Sigmoid colon (tissue), 4 donors: ENCODE results near the gene SLAMF7.

Experiments
- CTCF ChIP-seq, 4 experiments: fragments of 450-650 bp in 3 of 4; fragments of 200-600 bp in 1 of 4; IDR thresholded peaks; one replicate each; pipeline ENCODE4 v1.5.1; 2016 to 2019; ENCODE audit warnings: antibody characterized with exemption in 4 of 4, mild to moderate bottlenecking in 3 of 4, moderate library complexity in 2 of 4
- EP300 ChIP-seq, 4 donors: sonication (generic); formaldehyde crosslinking; IDR thresholded peaks; one replicate each; pipeline ENCODE4 v1.6.1; 2017; ENCODE audit warnings: antibody characterized with exemption in 4 of 4
- POLR2AphosphoS5 ChIP-seq, 4 donors: sonication (generic); formaldehyde crosslinking; IDR thresholded peaks; one replicate each; pipeline ENCODE4 v1.6.1; 2017; ENCODE audit warnings: antibody characterized with exemption in 4 of 4

- TF ChIP-seq CTCF (IDR thresholded peaks at IDR 0.05): no peak
- no peak for TF ChIP-seq EP300 (IDR thresholded peaks at IDR 0.05)
- TF ChIP-seq POLR2AphosphoS5 (IDR thresholded peaks at IDR 0.05): no peak
These were observed 37.1 kb downstream of the SLAMF7 start for GRCh38 chr1:160776178-160776577.
